H1 (cell line): Measurements from ENCODE around the gene DCAF4L1. TPM values are rescaled to one million over a fixed set of nuclear protein-coding genes. Genes with fewer than 3 reads are reported as not detected.

Experiments used
- CTCF ChIA-PET: fragments of 300-600 bp; sonication (Branson Sonifier 250); formaldehyde crosslinking; loops from one replicate; lab custom pipeline; 2021; ENCODE audit not compliant: partially characterized antibody; lab: Charles Lee
- POLR2A ChIA-PET: fragments of 300-600 bp; sonication (Branson Sonifier 250); formaldehyde crosslinking; loops from one replicate; lab custom pipeline; 2021; ENCODE audit warnings: inconsistent platforms; ENCODE audit not compliant: partially characterized antibody; lab: Charles Lee
- DNase-seq, 2 experiments: peaks; one replicate each; pipeline versions ENCODE4 v3.0.0 to v3.0.0-alpha.2; 2010 to 2022; ENCODE audit warnings: low spot score in 2 of 2, low read depth in 1 of 2, mixed read lengths in 1 of 2
- FAIRE-seq: peaks from 2 replicates; lab custom pipeline; 2011; peaks lifted over from hg19 to GRCh38; lab: Jason Lieb, UNC
- H2AFZ ChIP-seq: 2 replicates; pipeline ENCODE4 v1.8.1; 2012; ENCODE audit warnings: low read length, inconsistent platforms
- H2AK5ac ChIP-seq: 2 replicates; pipeline ENCODE4 v1.6.1; 2013; ENCODE audit warnings: low read depth, low read length
- H2BK120ac ChIP-seq: replicated peaks from 2 replicates; pipeline ENCODE3; 2013; ENCODE audit warnings: low read depth, low read length, inconsistent platforms
- H2BK12ac ChIP-seq: 2 replicates; pipeline ENCODE4 v1.6.1; 2013; ENCODE audit warnings: low read depth, low read length
- H2BK15ac ChIP-seq: 2 replicates; pipeline ENCODE4 v1.6.1; 2013; ENCODE audit warnings: low read length
- H2BK20ac ChIP-seq: 2 replicates; pipeline ENCODE4 v1.6.1; 2013; ENCODE audit warnings: low read length
- H2BK5ac ChIP-seq: 2 replicates; pipeline ENCODE4 v1.6.1; 2013; ENCODE audit warnings: low read depth, low read length
- H3K14ac ChIP-seq: 2 replicates; pipeline ENCODE4 v1.6.1; 2013; ENCODE audit warnings: inconsistent platforms; ENCODE audit not compliant: insufficient read length
- H3K18ac ChIP-seq: 2 replicates; pipeline ENCODE4 v1.6.1; 2013; ENCODE audit warnings: low read length; ENCODE audit errors: extremely low read depth
- H3K23ac ChIP-seq: 2 replicates; pipeline ENCODE4 v1.6.1; 2013; ENCODE audit warnings: inconsistent platforms; ENCODE audit not compliant: insufficient read length
- H3K23me2 ChIP-seq: 2 replicates; pipeline ENCODE4 v1.6.1; 2013; ENCODE audit warnings: low read depth, low read length
- H3K27ac ChIP-seq: 2 replicates; pipeline ENCODE4 v1.6.1; 2011; ENCODE audit warnings: low read depth, low read length, inconsistent platforms
- H3K27me3 ChIP-seq, 4 experiments: replicated peaks in 1 of 4; 1 replicate in 1 of 4; 2 replicates in 3 of 4; pipeline versions ENCODE4 v1.6.1 to v1.8.1; 2011 to 2013; ENCODE audit warnings: low read length in 3 of 4, mild to moderate bottlenecking in 3 of 4, inconsistent platforms in 2 of 4, mixed read lengths in 2 of 4, moderate library complexity in 1 of 4; ENCODE audit not compliant: control insufficient read depth in 3 of 4, insufficient read depth in 3 of 4; ENCODE audit errors: extremely low read depth in 1 of 4
- H3K36me3 ChIP-seq, 4 experiments: 2 replicates each; pipeline versions ENCODE4 v1.6.1 to v1.8.1; 2011 to 2013; ENCODE audit warnings: mild to moderate bottlenecking in 4 of 4, low read length in 3 of 4, moderate library complexity in 2 of 4, control low read depth in 1 of 4, inconsistent platforms in 1 of 4; ENCODE audit not compliant: insufficient read depth in 4 of 4, control insufficient read depth in 2 of 4
- H3K4ac ChIP-seq: replicated peaks from 2 replicates; pipeline ENCODE3; 2013; ENCODE audit warnings: low read length, low read depth, mixed read lengths, inconsistent platforms; ENCODE audit not compliant: insufficient read length
- H3K4me1 ChIP-seq, 4 experiments: replicated peaks in 1 of 4; 1 replicate in 1 of 4; 2 replicates in 3 of 4; pipeline versions ENCODE4 v1.6.1 to v1.8.1; 2011 to 2013; ENCODE audit warnings: low read length in 3 of 4, inconsistent platforms in 2 of 4, mixed read lengths in 1 of 4; ENCODE audit not compliant: insufficient read depth in 4 of 4, control insufficient read depth in 3 of 4
- H3K4me2 ChIP-seq, 2 experiments: 2 replicates each; pipeline versions ENCODE4 v1.6.1 to v1.8.1; 2011 to 2013; ENCODE audit warnings: low read depth in 2 of 2, low read length in 2 of 2, control low read depth in 1 of 2, inconsistent platforms in 1 of 2, mild to moderate bottlenecking in 1 of 2; ENCODE audit not compliant: insufficient read depth in 1 of 2
- H3K4me3 ChIP-seq, 4 experiments: fragments of 200-600, 300-600 bp in 1 of 4; sonication (generic), shearing (Covaris generic), sonication (Bioruptor Twin) in 1 of 4; 2 replicates each; pipeline versions ENCODE4 v1.5.1 to v1.8.1; 2011 to 2016; ENCODE audit warnings: low read length in 4 of 4, low read depth in 3 of 4, control low read depth in 2 of 4, inconsistent platforms in 2 of 4, mild to moderate bottlenecking in 2 of 4, mixed read lengths in 1 of 4, moderate library complexity in 1 of 4; ENCODE audit not compliant: insufficient read depth in 2 of 4; ENCODE audit errors: extremely low read depth in 1 of 4
- H3K56ac ChIP-seq: replicated peaks from 2 replicates; pipeline ENCODE3; 2013; ENCODE audit warnings: low read depth, mild to moderate bottlenecking, mixed read lengths, low read length, inconsistent platforms; ENCODE audit not compliant: insufficient read length
- H3K79me1 ChIP-seq: 2 replicates; pipeline ENCODE4 v1.6.1; 2013; ENCODE audit warnings: low read depth, low read length, control low read depth
- H3K79me2 ChIP-seq, 2 experiments: 2 replicates each; pipeline versions ENCODE4 v1.6.1 to v1.8.1; 2012 to 2013; ENCODE audit warnings: low read length in 2 of 2, mild to moderate bottlenecking in 2 of 2, inconsistent platforms in 1 of 2; ENCODE audit not compliant: insufficient read depth in 2 of 2, control insufficient read depth in 1 of 2
- H3K9ac ChIP-seq, 4 experiments: replicated peaks in 1 of 4; 1 replicate in 1 of 4; 2 replicates in 3 of 4; pipeline versions ENCODE4 v1.6.1 to v1.8.1; 2011 to 2013; ENCODE audit warnings: low read depth in 3 of 4, low read length in 3 of 4, control low read depth in 2 of 4, mild to moderate bottlenecking in 2 of 4, moderate library complexity in 2 of 4, inconsistent platforms in 1 of 4; ENCODE audit errors: extremely low read depth in 1 of 4
- H3K9me3 ChIP-seq, 2 experiments: 2 replicates each; pipeline versions ENCODE4 v1.6.1 to v1.8.1; 2012 to 2013; ENCODE audit warnings: mild to moderate bottlenecking in 2 of 2, moderate library complexity in 2 of 2, control low read depth in 1 of 2, inconsistent platforms in 1 of 2, low read depth in 1 of 2, low read length in 1 of 2, mixed read lengths in 1 of 2; ENCODE audit not compliant: insufficient read depth in 2 of 2
- H4K20me1 ChIP-seq, 2 experiments: replicated peaks in 1 of 2; 2 replicates each; pipeline versions ENCODE3 to v1.8.1; 2011 to 2013; ENCODE audit warnings: inconsistent platforms in 2 of 2, low read length in 2 of 2, mild to moderate bottlenecking in 1 of 2; ENCODE audit not compliant: insufficient read depth in 2 of 2, control insufficient read depth in 1 of 2
- H4K5ac ChIP-seq: 2 replicates; pipeline ENCODE4 v1.6.1; 2013; ENCODE audit warnings: low read length, low read depth, mixed read lengths, inconsistent platforms; ENCODE audit not compliant: insufficient read length
- H4K8ac ChIP-seq: 2 replicates; pipeline ENCODE4 v1.8.0; 2013; ENCODE audit warnings: mild to moderate bottlenecking, moderate library complexity, low read length, inconsistent platforms; ENCODE audit not compliant: insufficient read depth; ENCODE audit errors: extremely low read depth
- H4K91ac ChIP-seq: replicated peaks from 2 replicates; pipeline ENCODE3; 2013; ENCODE audit warnings: low read length, mixed read lengths, inconsistent platforms; ENCODE audit not compliant: insufficient read length
- BRCA1 ChIP-seq: IDR thresholded peaks from 2 replicates; pipeline ENCODE4 v1.6.1; 2012; ENCODE audit warnings: low read depth, low read length, improper control_type of control experiment
- CTCF ChIP-seq, 3 experiments: IDR thresholded peaks; 1 replicate in 2 of 3; 2 replicates in 1 of 3; pipeline versions ENCODE4 v1.5.1 to v1.6.1; 2011; ENCODE audit warnings: low read length in 3 of 3, mild to moderate bottlenecking in 3 of 3, inconsistent platforms in 2 of 3, low read depth in 1 of 3, moderate library complexity in 1 of 3; ENCODE audit not compliant: insufficient read depth in 1 of 3; ENCODE audit errors: control extremely low read depth in 1 of 3
- SIN3A ChIP-seq, 2 experiments: IDR thresholded peaks in 1 of 2; conservative IDR thresholded peaks in 1 of 2; 2 replicates each; pipeline ENCODE4 v1.6.1; 2011 to 2012; ENCODE audit warnings: low read length in 2 of 2, improper control_type of control experiment in 1 of 2, low read depth in 1 of 2, mild to moderate bottlenecking in 1 of 2
- WGBS, 2 experiments: shearing (Covaris generic) in 1 of 2; methylation state at CpG; one replicate each; pipeline versions ENCODE4 v1.1.6 to v1.1.7; 2013 to 2015; ENCODE audit warnings: low lambda C conversion rate in 2 of 2, mixed read lengths in 2 of 2, inconsistent platforms in 1 of 2, low coverage in 1 of 2, missing lambda C conversion rate in 1 of 2; ENCODE audit not compliant: insufficient replicate concordance in 2 of 2, insufficient coverage in 1 of 2, insufficient read length in 1 of 2; ENCODE audit errors: extremely low coverage in 1 of 2, missing lambda C conversion rate in 1 of 2; 5-methylcytosine and 5-hydroxymethylcytosine counted together
- polyA plus RNA-seq, 7 experiments: library from polyadenylated mRNA; depleted of rRNA in 3 of 7; stranded (reverse) in 5 of 7; unstranded in 2 of 7; fragments of >200 nt in 5 of 7; fragments of 200-250 nt in 2 of 7; gene quantifications; 1 replicate in 5 of 7; 2 replicates in 1 of 7; 4 replicates in 1 of 7; pipeline versions ENCODE4 v1.2.1 to v1.2.3, GENCODE V29; 2011 to 2013; ENCODE audit warnings: missing spikeins in 2 of 7, mixed read lengths in 2 of 7
- total RNA-seq: library from RNA; stranded (reverse); fragmentation: NEBNext Ultra II Directional; extraction: Animal tissue kit (Norgen Biotek cat#: 25700); gene quantifications from 2 replicates; pipeline ENCODE4 v1.2.1, GENCODE V29; 2021

The DCAF4L1 gene
- total and polyA plus RNA-seq, 2 of the 8 experiments (the other 6 are each of a cell fraction or from before 2014, with no cell fraction given), result 0.06 to 0.15 TPM

DNA sequence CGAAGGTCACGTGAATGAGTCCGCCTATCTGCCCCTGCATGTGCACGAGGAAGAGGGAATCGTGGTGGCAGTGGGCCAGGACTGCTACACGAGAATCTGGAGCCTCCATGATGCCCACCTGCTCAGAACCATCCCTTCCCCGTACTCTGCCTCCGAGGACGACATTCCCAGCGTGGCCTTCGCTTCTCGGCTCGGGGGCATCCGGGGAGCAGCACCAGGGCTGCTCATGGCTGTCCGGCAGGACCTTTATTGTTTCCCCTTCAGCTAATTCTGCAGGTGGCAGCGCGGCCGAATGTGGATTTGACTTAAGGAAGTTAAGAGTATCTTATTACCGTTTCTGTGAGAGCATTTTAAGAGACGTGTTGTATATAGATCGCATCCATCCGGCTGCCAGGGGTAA, 1.2 kb downstream of the DCAF4L1 start:
- TF ChIP-seq BRCA1 (no peak), CTCF (IDR thresholded peaks at IDR 0.05; ENCODE audit: control extremely low read depth in 1 of 3, insufficient read depth in 1 of 3, low read depth in 1 of 3, low read length in 3 of 3) (no peak), SIN3A (conservative IDR thresholded peaks at IDR 0.05 in 1 of 2, IDR thresholded peaks at IDR 0.05 in 1 of 2; ENCODE audit: low read depth in 1 of 2, low read length in 2 of 2) (no peak)
- TF ChIP-seq, all 59 proteins: peak for 0
- Histone ChIP-seq H3K27ac (no peak overlapping the region), H3K23me2 (no peaks in the 10 kb centered on the region), H3K4me1 (peaks cover 0 to 19% (median 7%) of the 10 kb centered on the region in 4 experiments; a peak in 5 of 7 replicates), H2AK5ac (no peak overlapping the region), H3K79me2 (no peaks in the 10 kb centered on the region), H3K9ac (no peak overlapping the region), H3K56ac (no peak overlapping the region), H3K9me3 (no peaks in the 10 kb centered on the region), H2BK120ac (no peak overlapping the region), H3K27me3 (no peaks in the 10 kb centered on the region), H3K18ac (peak overlapping the region; percentile 41; the same call in 1 of the 2 replicates), H3K4me2 (no peak overlapping the region), H2BK15ac (peak overlapping the region; percentile 37; the same call in 1 of the 2 replicates), H3K4me3 (no peak overlapping the region), H3K23ac (no peak overlapping the region), H2BK20ac (peak overlapping the region; percentile 75; the same call in 1 of the 2 replicates), H4K8ac (no peak overlapping the region), H3K36me3 (no peaks in the 10 kb centered on the region), H4K5ac (no peak overlapping the region), H3K79me1 (no peaks in the 10 kb centered on the region), H2BK12ac (peak overlapping the region; percentile 69; the same call in 1 of the 2 replicates), H3K4ac (no peak overlapping the region), H2AFZ (no peak overlapping the region), H4K20me1 (no peaks in the 10 kb centered on the region), H3K14ac (no peak overlapping the region), H2BK5ac (peak overlapping the region; percentile 64; the same call in 1 of the 2 replicates), H4K91ac (peak overlapping the region; percentile 5)
- 87% methylated on average over 22 of the region's 22 CpGs; no CpG with 5 or more reads in 1 of the 2 experiments for WGBS, 2 experiments
- DNase-seq (no peak), FAIRE-seq (no peak)
- ChIA-PET CTCF (no interaction called here), POLR2A (no interaction called here)
